NT2/D1 (cell line): ENCODE data around the gene MST1.

Experiments used
- SUZ12 ChIP-seq: IDR thresholded peaks from 2 replicates; pipeline ENCODE4 v1.6.1; 2011; ENCODE audit not compliant: insufficient read length, insufficient read depth; ENCODE audit errors: extremely low read depth
- YY1 ChIP-seq: IDR thresholded peaks from 2 replicates; pipeline ENCODE4 v1.6.1; 2011; ENCODE audit not compliant: insufficient read length, insufficient read depth
- ZNF274 ChIP-seq: IDR thresholded peaks from 2 replicates; pipeline ENCODE4 v1.6.1; 2011; ENCODE audit warnings: mild to moderate bottlenecking, low read depth, low read length

DNA sequence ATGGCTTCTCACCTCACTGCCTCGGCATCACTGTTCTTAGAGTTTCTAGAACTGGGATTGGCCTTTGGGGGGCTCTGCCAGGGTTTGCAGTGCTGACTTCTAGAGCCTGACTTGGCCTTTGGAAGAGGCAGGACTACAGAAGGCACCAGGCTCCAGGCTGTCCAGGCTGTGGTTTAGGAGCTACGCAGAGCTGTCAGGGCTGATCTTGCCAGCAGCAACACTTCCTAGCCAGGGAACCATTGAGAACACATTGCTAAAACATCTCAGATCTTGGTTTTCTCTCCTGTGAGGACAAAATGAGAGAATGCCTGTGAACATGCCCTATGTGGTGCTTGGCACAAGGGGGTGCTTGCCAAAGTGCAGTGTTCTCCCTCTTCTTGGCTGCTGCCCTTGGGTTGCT, 49.7 kb downstream of the MST1 start:
- TF ChIP-seq SUZ12: no peak
- TF ChIP-seq ZNF274: no peak
- TF ChIP-seq YY1: no peak
